ENCODE measurements around the gene RGS17.
A peak's percentile ranks its signal among the peaks of the same experiment; 100 is the strongest.
"Not testable (repeated sequence)": the region's sequence is repeated elsewhere in the genome, so short reads cannot be mapped to it uniquely, and the experiment has no call there.

The RGS17 gene

DNA sequence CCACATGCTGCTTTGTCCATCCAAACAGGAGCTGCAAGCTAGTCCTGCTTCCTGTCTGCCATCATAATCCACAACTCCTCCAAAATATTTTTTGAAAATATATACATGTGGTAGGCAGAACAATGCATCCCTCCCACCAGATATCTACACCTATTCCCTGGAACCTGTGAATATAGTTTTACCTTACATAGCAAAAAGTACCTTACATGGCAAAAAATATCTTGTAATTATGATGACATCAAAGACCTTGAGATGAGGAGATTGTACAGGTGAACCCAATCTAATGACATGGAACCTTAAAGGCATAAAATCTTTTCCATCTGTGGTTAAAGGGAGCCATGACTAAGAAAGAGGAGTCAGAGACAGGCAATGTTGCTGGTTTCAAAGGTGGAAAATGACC is 15.3 kb upstream of the RGS17 start:
- Histone ChIP-seq H3K27ac (ENCODE audit: low read length) (no peak overlapping the region), H3K9me3 (ENCODE audit: control insufficient read depth, low read depth, low read length) (no peaks in the 10 kb centered on the region), H3K36me3 (ENCODE audit: control insufficient read depth, low read depth, low read length) (no peaks in the 10 kb centered on the region), H3K4me1 (ENCODE audit: control insufficient read depth, low read depth, low read length) (no peaks in the 10 kb centered on the region), H3K27me3 (ENCODE audit: control insufficient read depth, insufficient read depth, low read length) (no peaks in the 10 kb centered on the region), H3K9ac (ENCODE audit: low read length) (no peak overlapping the region), H3K4me3 (ENCODE audit: low read length) (no peak overlapping the region)

DNA sequence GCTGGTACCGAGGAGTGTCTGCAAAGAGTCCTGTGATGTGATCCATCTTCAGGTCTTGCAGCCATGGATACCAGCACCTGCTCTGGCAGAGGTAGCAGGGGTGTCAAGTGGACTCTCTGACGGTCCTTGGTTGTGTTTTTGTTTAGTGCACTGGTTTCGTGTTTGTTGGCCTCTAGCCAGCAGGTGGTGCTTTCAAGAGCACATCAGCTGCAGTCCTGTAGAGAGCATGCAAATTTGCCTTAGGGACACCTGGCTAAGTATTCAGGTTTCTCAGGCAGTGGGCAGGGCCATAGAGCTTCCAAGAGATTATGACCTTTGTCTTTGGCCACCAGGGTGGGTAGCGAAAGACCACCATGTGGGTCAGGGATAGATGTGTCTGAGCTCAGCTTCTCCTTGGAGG is 14.5 kb upstream of the RGS17 start:
- Histone ChIP-seq H3K27me3 (ENCODE audit: control insufficient read depth, insufficient read depth, low read length) (no peaks in the 10 kb centered on the region), H3K36me3 (ENCODE audit: control insufficient read depth, low read depth, low read length) (no peaks in the 10 kb centered on the region), H3K9ac (ENCODE audit: low read length) (no peak overlapping the region), H3K4me3 (ENCODE audit: low read length) (no peak overlapping the region), H3K27ac (ENCODE audit: low read length) (no peak overlapping the region), H3K4me1 (ENCODE audit: control insufficient read depth, low read depth, low read length) (no peaks in the 10 kb centered on the region), H3K9me3 (ENCODE audit: control insufficient read depth, low read depth, low read length) (no peaks in the 10 kb centered on the region)

DNA sequence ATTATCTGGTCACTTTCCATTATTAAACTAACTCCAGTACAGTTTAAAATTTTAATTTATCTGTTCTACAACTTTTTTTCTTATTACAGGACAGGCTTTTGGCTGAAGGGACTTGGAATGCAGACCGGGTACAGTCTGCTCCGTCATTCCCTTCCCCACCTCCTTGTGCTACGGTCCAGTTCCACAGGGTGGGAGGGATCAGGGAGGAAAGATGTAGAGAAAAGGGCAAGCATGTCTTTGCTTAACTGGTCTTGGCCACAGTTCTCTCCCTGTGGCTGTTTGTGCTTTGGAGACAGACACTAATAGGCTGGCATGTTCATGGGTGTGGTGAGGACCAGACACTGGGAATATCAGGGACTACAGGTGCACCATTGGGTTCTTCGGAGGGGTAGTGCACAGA is 12.1 kb upstream of the RGS17 start:
- Histone ChIP-seq H3K27me3 (ENCODE audit: control insufficient read depth, insufficient read depth, low read length) (no peaks in the 10 kb centered on the region), H3K4me3 (ENCODE audit: low read length) (no peak overlapping the region), H3K27ac (ENCODE audit: low read length) (no peak overlapping the region), H3K4me1 (ENCODE audit: control insufficient read depth, low read depth, low read length) (no peaks in the 10 kb centered on the region), H3K36me3 (ENCODE audit: control insufficient read depth, low read depth, low read length) (no peaks in the 10 kb centered on the region), H3K9ac (ENCODE audit: low read length) (no peak overlapping the region), H3K9me3 (ENCODE audit: control insufficient read depth, low read depth, low read length) (no peaks in the 10 kb centered on the region)

DNA sequence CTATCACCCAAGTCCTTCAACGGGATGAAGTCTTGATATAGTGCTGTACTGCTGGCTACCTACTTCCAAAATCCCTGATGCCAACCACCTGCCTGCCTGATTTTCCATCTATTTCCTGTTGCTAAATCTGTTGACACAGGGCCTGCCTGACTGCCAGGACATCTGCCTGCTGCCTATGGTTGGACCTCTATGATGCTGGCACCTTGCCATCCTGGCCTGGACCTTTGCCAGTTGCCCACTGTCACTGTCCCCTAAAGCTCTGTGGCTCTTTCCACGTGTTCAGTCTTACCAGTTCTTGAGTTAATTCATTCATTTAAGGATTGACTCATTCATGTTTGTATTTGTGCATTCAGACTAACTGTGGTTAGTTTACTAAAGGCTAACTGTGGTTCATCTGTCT is 9.2 kb upstream of the RGS17 start:
- no peak overlapping the region for H3K9ac ChIP-seq (ENCODE audit: low read length)
- H3K4me3 ChIP-seq (ENCODE audit: low read length): no peak overlapping the region
- H3K27ac ChIP-seq (ENCODE audit: low read length): no peak overlapping the region
- H3K27me3 ChIP-seq (ENCODE audit: control insufficient read depth, insufficient read depth, low read length): no peaks in the 10 kb centered on the region
- no peaks in the 10 kb centered on the region for H3K9me3 ChIP-seq (ENCODE audit: control insufficient read depth, low read depth, low read length)
- H3K4me1 ChIP-seq (ENCODE audit: control insufficient read depth, low read depth, low read length): no peaks in the 10 kb centered on the region
- H3K36me3 ChIP-seq (ENCODE audit: control insufficient read depth, low read depth, low read length): no peaks in the 10 kb centered on the region

DNA sequence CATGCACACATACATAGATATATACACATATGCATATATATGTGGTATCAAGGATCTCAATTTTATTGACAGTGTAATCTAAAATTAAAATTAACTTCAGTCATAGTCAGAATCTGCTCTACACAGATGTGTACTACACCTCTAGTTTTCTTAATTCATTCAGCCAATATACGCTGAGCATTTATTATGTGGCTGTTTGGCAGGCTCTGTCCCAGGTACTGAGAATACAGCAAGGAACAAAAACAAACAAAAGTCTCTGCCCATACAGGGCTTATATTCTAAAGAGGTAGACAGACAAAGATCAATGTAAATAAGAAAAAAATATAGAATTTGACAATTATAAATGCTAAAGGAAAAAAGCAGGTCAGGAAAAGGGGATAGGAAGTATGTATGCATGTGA is 7.8 kb upstream of the RGS17 start:
- H3K36me3 ChIP-seq (ENCODE audit: control insufficient read depth, low read depth, low read length): no peaks in the 10 kb centered on the region
- no peak overlapping the region for H3K4me3 ChIP-seq (ENCODE audit: low read length)
- H3K27ac ChIP-seq (ENCODE audit: low read length): no peak overlapping the region
- H3K9me3 ChIP-seq (ENCODE audit: control insufficient read depth, low read depth, low read length): no peaks in the 10 kb centered on the region
- H3K4me1 ChIP-seq (ENCODE audit: control insufficient read depth, low read depth, low read length): no peaks in the 10 kb centered on the region
- H3K9ac ChIP-seq (ENCODE audit: low read length): no peak overlapping the region
- H3K27me3 ChIP-seq (ENCODE audit: control insufficient read depth, insufficient read depth, low read length): no peaks in the 10 kb centered on the region

DNA sequence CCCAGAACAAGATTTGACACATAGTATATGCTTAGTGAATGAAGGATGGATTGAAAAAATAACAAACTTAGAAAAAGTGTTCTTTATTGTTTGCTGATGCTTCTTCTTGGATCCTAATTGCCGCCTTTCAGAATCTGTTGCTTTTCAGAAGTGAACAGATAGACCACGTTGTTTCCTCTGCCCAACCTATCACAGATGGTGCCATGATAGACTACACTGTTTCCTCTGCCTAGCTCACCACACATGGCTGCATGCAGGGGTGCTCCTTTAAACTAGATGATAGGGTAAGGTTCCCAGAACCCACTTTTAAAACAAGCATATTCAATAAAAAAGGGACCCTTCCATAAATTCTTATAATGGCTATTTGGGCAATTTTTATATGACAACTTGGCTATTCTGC is 4.6 kb upstream of the RGS17 start:
- no peak overlapping the region for H3K27ac ChIP-seq (ENCODE audit: low read length)
- peaks cover 13% of the 10 kb centered on the region for H3K27me3 ChIP-seq (ENCODE audit: control insufficient read depth, insufficient read depth, low read length)
- no peak overlapping the region for H3K4me3 ChIP-seq (ENCODE audit: low read length)
- H3K4me1 ChIP-seq (ENCODE audit: control insufficient read depth, low read depth, low read length): no peaks in the 10 kb centered on the region
- H3K36me3 ChIP-seq (ENCODE audit: control insufficient read depth, low read depth, low read length): no peaks in the 10 kb centered on the region
- H3K9ac ChIP-seq (ENCODE audit: low read length): no peak overlapping the region
- no peaks in the 10 kb centered on the region for H3K9me3 ChIP-seq (ENCODE audit: control insufficient read depth, low read depth, low read length)

DNA sequence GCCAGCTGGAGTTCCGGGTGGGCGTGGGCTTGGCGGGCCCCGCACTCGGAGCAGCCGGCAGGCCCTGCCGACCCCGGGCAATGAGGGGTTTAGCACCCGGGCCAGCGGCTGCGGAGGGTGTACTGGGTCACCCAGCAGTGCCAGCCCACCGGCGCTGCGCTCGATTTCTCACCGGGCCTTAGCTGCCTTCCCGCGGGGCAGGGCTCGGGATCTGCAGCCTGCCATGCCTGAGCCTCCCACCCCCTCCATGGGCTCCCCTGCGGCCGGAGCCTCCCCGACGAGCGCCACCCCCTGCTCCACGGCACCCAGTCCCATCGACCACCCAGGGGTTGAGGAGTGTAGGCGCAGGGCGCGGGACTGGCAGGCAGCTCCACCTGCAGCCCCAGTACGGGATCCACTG is 2.6 kb upstream of the RGS17 start:
- not testable (repeated sequence) for H3K36me3 ChIP-seq (ENCODE audit: control insufficient read depth, low read depth, low read length); H3K9ac ChIP-seq (ENCODE audit: low read length); H3K4me3 ChIP-seq (ENCODE audit: low read length); H3K9me3 ChIP-seq (ENCODE audit: control insufficient read depth, low read depth, low read length); H3K27ac ChIP-seq (ENCODE audit: low read length); H3K4me1 ChIP-seq (ENCODE audit: control insufficient read depth, low read depth, low read length)
- H3K27me3 ChIP-seq (ENCODE audit: control insufficient read depth, insufficient read depth, low read length): peaks cover 31% of the 10 kb centered on the region

DNA sequence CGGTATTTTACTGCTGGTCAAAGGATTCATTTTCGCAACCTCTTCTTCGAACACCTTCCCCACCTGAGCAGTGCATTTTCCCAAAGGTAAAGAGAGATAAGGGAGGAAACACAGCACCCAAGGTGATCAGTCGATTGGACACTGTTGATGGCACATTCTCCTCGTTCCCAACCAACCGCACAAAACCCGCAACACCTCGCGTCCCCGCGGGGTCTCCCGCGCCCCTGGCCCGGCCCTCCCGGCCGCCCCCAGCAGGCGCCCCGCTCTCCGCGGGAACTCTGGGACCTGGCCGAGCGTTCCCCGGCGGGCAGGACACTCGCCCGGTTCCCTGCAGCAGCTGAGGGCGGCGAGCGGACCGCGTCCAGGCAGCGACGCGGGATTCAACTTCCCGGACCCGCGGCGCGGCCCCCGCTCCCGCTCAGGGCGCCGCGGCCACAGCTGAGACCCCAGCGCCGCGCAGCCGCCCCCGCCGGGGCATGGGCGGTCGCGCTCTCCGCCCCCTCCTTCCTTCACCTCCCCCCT is 506 bp downstream of the RGS17 start:
- H3K9ac ChIP-seq (ENCODE audit: low read length): peak overlapping the region; percentile 56
- H3K4me3 ChIP-seq (ENCODE audit: low read length): peak overlapping the region; percentile 70
- H3K4me1 ChIP-seq (ENCODE audit: control insufficient read depth, low read depth, low read length): peaks cover 9% of the 10 kb centered on the region
- no peak overlapping the region for H3K27ac ChIP-seq (ENCODE audit: low read length)
- H3K9me3 ChIP-seq (ENCODE audit: control insufficient read depth, low read depth, low read length): no peaks in the 10 kb centered on the region
- peaks cover 37% of the 10 kb centered on the region for H3K27me3 ChIP-seq (ENCODE audit: control insufficient read depth, insufficient read depth, low read length)
- H3K36me3 ChIP-seq (ENCODE audit: control insufficient read depth, low read depth, low read length): no peaks in the 10 kb centered on the region

DNA sequence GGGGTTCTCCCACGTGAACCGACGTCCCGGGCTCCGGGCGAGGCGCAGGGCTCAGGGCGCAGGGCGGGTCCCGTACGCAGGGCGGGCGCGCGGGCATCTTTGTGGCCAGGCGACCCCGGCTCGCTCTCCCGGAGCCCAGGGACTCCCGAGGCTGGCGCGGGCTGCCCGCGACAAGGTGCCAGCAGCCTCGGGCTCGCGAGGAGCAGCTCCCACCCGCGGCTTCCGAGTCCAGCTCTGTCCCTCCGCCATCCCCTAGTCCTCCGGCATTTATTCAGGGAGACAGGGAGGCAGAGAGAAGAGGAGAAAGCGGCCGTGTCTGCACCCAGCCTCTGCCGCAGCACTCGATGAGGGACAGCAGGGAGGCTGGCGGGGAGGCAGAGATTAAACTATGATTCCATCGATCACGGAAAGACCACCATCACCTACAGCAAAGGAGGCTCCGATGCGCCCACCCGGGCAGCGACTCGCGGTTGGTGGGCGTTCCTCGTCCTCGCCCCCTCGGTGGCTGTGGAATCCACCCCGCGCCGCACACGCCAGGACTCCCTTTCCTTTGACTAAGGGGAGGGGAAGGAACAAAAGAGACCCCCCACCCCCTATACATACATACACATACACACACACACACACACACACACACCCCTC is 1.1 kb downstream of the RGS17 start:
- Histone ChIP-seq H3K9ac (ENCODE audit: low read length) (peak overlapping the region; percentile 56), H3K27me3 (ENCODE audit: control insufficient read depth, insufficient read depth, low read length) (peaks cover 37% of the 10 kb centered on the region), H3K9me3 (ENCODE audit: control insufficient read depth, low read depth, low read length) (no peaks in the 10 kb centered on the region), H3K36me3 (ENCODE audit: control insufficient read depth, low read depth, low read length) (no peaks in the 10 kb centered on the region), H3K27ac (ENCODE audit: low read length) (no peak overlapping the region), H3K4me3 (ENCODE audit: low read length) (peak overlapping the region; percentile 70), H3K4me1 (ENCODE audit: control insufficient read depth, low read depth, low read length) (peaks cover 9% of the 10 kb centered on the region)

DNA sequence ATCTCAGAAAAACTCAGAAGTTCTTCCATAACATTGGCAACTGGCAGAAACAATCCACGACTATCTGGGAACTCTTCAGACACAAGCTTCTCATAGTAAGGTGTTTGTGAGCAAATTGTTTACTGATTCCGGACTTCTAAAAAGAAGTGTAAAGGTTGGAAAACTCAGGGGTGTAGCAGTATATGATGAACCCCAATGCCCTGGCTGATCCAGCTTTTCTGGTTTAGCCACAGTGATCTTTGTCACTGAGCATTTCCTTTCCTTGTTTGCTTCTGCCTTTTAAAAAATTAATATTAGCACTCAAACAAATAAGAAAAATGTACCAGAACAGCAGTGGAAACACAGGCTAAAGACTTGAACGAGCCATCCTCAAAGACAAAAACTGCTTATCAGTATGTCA is 4.9 kb downstream of the RGS17 start:
- no peak overlapping the region for H3K27ac ChIP-seq (ENCODE audit: low read length)
- H3K9ac ChIP-seq (ENCODE audit: low read length): no peak overlapping the region
- peaks cover 24% of the 10 kb centered on the region for H3K27me3 ChIP-seq (ENCODE audit: control insufficient read depth, insufficient read depth, low read length)
- no peak overlapping the region for H3K4me3 ChIP-seq (ENCODE audit: low read length)
- peaks cover 9% of the 10 kb centered on the region for H3K4me1 ChIP-seq (ENCODE audit: control insufficient read depth, low read depth, low read length)
- no peaks in the 10 kb centered on the region for H3K9me3 ChIP-seq (ENCODE audit: control insufficient read depth, low read depth, low read length)
- no peaks in the 10 kb centered on the region for H3K36me3 ChIP-seq (ENCODE audit: control insufficient read depth, low read depth, low read length)

DNA sequence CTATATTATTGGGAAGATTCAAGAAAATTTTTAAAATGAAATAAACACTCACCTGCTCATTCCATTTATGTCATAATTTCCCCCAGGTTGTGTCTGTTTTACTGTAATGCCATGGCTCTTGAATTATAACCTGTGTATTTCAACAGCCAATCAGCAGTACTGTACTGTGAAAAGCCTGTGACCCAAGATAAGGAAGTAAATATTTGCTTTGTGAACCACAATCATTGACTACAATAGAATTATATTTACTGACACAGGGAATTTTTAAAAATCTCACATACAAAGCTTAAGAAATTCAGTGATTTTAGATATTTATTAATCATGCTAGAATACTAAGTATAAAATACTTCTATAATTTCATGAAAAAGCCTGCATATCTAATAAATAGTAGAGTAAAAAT is 6.0 kb downstream of the RGS17 start:
- H3K27ac ChIP-seq (ENCODE audit: low read length): no peak overlapping the region
- H3K27me3 ChIP-seq (ENCODE audit: control insufficient read depth, insufficient read depth, low read length): peaks cover 20% of the 10 kb centered on the region
- H3K4me3 ChIP-seq (ENCODE audit: low read length): no peak overlapping the region
- H3K9ac ChIP-seq (ENCODE audit: low read length): no peak overlapping the region
- H3K9me3 ChIP-seq (ENCODE audit: control insufficient read depth, low read depth, low read length): no peaks in the 10 kb centered on the region
- no peaks in the 10 kb centered on the region for H3K36me3 ChIP-seq (ENCODE audit: control insufficient read depth, low read depth, low read length)
- peaks cover 9% of the 10 kb centered on the region for H3K4me1 ChIP-seq (ENCODE audit: control insufficient read depth, low read depth, low read length)

DNA sequence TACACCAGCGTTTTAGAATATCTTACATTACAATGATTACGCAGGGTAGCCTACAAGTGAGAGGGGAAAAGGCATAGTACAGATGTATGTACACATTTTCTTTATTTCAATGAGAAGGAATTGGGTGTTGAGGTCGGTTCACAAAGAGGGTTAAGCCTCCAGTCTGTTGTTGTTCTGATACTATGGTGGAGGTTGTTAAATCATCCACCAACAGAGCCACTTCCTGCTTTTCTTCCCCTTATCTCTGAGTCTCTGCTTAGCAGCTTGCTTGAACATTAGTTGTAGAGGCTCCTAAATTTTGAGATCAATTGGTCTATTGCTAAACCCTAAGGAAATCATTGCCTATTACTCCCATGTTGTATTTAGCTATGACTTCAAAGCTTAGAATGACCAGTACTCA is 7.3 kb downstream of the RGS17 start:
- Histone ChIP-seq H3K27ac (ENCODE audit: low read length) (no peak overlapping the region), H3K9ac (ENCODE audit: low read length) (no peak overlapping the region), H3K9me3 (ENCODE audit: control insufficient read depth, low read depth, low read length) (no peaks in the 10 kb centered on the region), H3K4me1 (ENCODE audit: control insufficient read depth, low read depth, low read length) (peaks cover 1% of the 10 kb centered on the region), H3K36me3 (ENCODE audit: control insufficient read depth, low read depth, low read length) (no peaks in the 10 kb centered on the region), H3K27me3 (ENCODE audit: control insufficient read depth, insufficient read depth, low read length) (peaks cover 8% of the 10 kb centered on the region), H3K4me3 (ENCODE audit: low read length) (no peak overlapping the region)
